Body of pancreas (tissue), 4 donors: Measurements from ENCODE around the gene SRRM4.
"Not testable (repeated sequence)": the region's sequence is repeated elsewhere in the genome, so short reads cannot be mapped to it uniquely, and the experiment has no call there.

ENCODE experiments used
- CTCF ChIP-seq, 7 experiments: fragments of 450-650 bp in 4 of 7; fragments of 200-600 bp in 3 of 7; sonication (generic) in 3 of 7; IDR thresholded peaks; one replicate each; pipeline ENCODE4 v1.5.1; 2016 to 2019; ENCODE audit warnings: antibody characterized with exemption in 7 of 7
- POLR2A ChIP-seq, 3 donors: fragments of 450-650 bp; IDR thresholded peaks; one replicate each; pipeline ENCODE4 v1.6.1; 2016; ENCODE audit warnings: antibody characterized with exemption in 3 of 3, mild to moderate bottlenecking in 2 of 3

- TF ChIP-seq CTCF, POLR2A (IDR thresholded peaks at IDR 0.05): not testable (repeated sequence)
These were observed 26.9 kb downstream of the SRRM4 start for GRCh38 chr12:119008273-119008672.
